HG03432 (cell line): ENCODE data around the gene CACNA1I.

Source experiments
- ATAC-seq: cut with Tn5 transposase; IDR thresholded peaks from one replicate; pipeline ENCODE4 v1.9.1; 2021; ENCODE audit warnings: mild to moderate bottlenecking, moderate library complexity; ENCODE audit not compliant: unreplicated experiment

The CACNA1I gene

GRCh38 chr22:39686776-39687525 is 116.4 kb downstream of the CACNA1I start:
- ATAC-seq, result no peak

GRCh38 chr22:39688186-39688785 is 117.7 kb downstream of the CACNA1I start:
- no peak for ATAC-seq

- no peak for ATAC-seq
These were observed 118.9 kb downstream of the CACNA1I start for GRCh38 chr22:39689421-39689820.

- ATAC-seq, result no peak
These were observed 120.5 kb downstream of the CACNA1I start for GRCh38 chr22:39690881-39691605.

- no peak for ATAC-seq
These were observed 123.5 kb downstream of the CACNA1I start for GRCh38 chr22:39693943-39694500.

GRCh38 chr22:39697790-39698430 is 127.4 kb downstream of the CACNA1I start:
- no peak for ATAC-seq

- ATAC-seq, result no peak
These were observed 129.2 kb downstream of the CACNA1I start for GRCh38 chr22:39699631-39700360.

GRCh38 chr22:39700565-39700964 is 130.0 kb downstream of the CACNA1I start:
- no peak for ATAC-seq

GRCh38 chr22:39703091-39703490 is 132.5 kb downstream of the CACNA1I start:
- ATAC-seq, result no peak

- ATAC-seq, result no peak
These were observed 133.5 kb downstream of the CACNA1I start for GRCh38 chr22:39703928-39704639.

- ATAC-seq, result no peak
These were observed 134.8 kb downstream of the CACNA1I start for GRCh38 chr22:39705386-39705785.

GRCh38 chr22:39706376-39707140 is 136.0 kb downstream of the CACNA1I start:
- ATAC-seq, result no peak

- no peak for ATAC-seq
These were observed 136.8 kb downstream of the CACNA1I start for GRCh38 chr22:39707351-39707750.

- no peak for ATAC-seq
These were observed 137.3 kb downstream of the CACNA1I start for GRCh38 chr22:39707816-39708215.

- no peak for ATAC-seq
These were observed 140.0 kb downstream of the CACNA1I start for GRCh38 chr22:39710380-39711150.

GRCh38 chr22:39712081-39712480 is 141.5 kb downstream of the CACNA1I start:
- no peak for ATAC-seq

GRCh38 chr22:39712751-39713525 is 142.4 kb downstream of the CACNA1I start:
- no peak for ATAC-seq
